Measurements from ENCODE around the gene MICA.
"Not testable (repeated sequence)": the region's sequence is repeated elsewhere in the genome, so short reads cannot be mapped to it uniquely, and the experiment has no call there.

Gene MICA

DNA sequence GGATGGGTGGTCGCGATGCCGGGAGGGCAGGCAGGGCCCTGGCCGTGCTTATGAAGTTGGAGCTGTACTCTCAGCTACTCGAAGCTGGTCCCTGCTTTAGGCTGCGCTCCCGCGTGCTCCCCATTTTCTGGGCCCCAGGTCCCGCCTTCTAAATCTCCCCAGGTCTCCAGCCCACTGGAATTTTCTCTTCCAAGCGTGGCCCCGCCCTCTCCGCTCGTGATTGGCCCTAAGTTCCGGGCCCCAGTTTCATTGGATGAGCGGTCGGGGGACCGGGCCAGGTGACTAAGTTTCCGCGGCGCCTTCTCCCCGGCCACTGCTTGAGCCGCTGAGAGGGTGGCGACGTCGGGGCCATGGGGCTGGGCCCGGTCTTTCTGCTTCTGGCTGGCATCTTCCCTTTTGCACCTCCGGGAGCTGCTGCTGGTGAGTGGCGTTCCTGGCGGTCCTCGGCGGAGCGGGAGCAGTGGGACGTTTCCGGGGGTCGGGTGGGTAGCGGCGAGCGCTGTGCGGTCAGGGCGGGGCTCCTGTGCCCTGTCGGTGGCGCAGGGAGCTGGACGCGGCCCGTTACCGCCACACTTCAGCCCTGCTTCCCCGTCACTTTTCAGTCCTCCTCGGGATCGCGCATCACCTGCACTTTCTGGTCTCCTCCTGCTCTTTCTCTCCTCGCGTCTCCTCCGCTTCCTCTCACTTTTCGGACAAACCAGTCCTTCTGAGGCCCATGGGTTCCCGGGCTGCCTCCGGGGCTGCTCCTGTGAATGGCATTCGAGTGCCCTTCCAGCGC is at the start of gene MICA:
TSS of gene MICA (plus strand) at position 313 of the 778 bp plus-strand sequence. CDS start at position 351, 38 bp downstream.
- peak; percentile 11 for DNase-seq

- DNase-seq = no peak
Observed at GRCh38 chr6:31354158-31354863, 49.1 kb upstream of the MICA start.

- DNase-seq = no peak
Observed at GRCh38 chr6:31354864-31355582, 48.4 kb upstream of the MICA start.

GRCh38 chr6:31355583-31355948 is 47.8 kb upstream of the MICA start:
- no peak for DNase-seq

DNA sequence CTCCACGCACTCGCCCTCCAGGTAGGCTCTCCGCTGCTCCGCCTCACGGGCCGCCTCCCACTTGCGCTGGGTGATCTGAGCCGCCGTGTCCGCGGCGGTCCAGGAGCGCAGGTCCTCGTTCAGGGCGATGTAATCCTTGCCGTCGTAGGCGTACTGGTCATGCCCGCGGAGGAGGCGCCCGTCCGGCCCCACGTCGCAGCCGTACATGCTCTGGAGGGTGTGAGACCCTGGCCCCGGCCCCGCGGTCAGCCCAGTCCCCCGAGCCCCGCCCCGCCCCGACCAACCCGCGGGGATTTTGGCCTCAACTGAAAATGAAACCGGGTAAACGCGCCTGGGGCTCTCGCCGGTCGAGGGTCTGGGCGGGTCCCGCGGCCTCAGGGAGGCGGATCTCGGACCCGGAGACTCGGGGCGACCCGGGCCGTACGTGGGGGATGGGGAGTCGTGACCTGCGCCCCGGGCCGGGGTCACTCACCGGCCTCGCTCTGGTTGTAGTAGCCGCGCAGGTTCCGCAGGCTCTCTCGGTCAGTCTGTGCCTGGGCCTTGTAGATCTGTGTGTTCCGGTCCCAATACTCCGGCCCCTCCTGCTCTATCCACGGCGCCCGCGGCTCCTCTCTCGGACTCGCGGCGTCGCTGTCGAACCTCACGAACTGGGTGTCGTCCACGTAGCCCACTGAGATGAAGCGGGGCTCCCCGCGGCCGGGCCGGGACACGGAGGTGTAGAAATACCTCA is 47.0 kb upstream of the MICA start:
- DNase-seq = peak; percentile 8

DNA sequence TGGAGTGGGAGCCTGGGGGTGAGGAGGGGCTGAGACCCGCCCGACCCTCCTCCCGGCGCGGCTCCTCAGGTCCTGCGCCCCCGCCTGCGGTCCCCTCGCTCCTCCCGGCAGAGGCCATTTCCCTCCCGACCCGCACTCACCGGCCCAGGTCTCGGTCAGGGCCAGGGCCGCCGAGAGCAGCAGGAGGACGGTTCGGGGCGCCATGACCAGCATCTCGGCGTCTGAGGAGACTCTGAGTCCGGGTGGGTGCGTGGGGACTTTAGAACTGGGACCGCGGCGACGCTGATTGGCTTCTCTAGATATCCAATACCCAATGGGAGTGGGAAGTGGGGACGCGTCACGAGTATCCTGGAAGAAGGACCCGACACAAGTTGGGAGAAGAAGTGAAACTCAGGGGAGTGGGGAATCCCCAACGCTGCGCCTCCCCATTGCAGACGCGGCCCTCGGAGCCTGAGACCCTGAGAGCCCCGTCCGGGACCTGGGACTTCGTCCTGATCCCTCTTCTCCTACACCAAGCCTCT is 46.4 kb upstream of the MICA start, which contains the start of gene HLA-B:
TSS of gene HLA-B (minus strand) at position 234 of the 521 bp plus-strand sequence. CDS start at position 213, 21 bp downstream.
- peak; percentile 77 for DNase-seq

GRCh38 chr6:31357886-31358285 is 45.5 kb upstream of the MICA start:
- no peak for DNase-seq

DNA sequence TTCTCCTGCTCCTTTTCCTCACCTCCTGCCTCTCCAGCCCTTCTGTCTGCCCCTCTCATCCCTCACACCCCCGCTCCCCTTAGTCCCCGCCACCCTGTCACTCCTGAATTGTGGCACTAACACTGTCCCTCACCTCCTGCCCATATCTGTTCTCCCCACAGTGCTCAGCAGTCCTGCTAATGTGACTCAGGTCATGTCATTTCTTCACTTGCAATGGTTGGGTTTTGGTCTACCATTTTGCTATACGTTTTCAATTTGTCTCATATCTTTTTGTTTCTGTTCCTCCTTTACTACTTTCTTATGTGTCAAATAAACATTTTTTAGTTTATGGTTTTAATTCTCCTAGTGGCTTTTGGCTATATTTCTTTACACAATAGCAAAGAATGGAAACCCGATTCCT is 45.1 kb upstream of the MICA start:
- no peak for DNase-seq

GRCh38 chr6:31359581-31359980 is 43.8 kb upstream of the MICA start:
- no peak for DNase-seq

- DNase-seq = no peak
Observed at GRCh38 chr6:31362751-31363150, 40.6 kb upstream of the MICA start.

DNA sequence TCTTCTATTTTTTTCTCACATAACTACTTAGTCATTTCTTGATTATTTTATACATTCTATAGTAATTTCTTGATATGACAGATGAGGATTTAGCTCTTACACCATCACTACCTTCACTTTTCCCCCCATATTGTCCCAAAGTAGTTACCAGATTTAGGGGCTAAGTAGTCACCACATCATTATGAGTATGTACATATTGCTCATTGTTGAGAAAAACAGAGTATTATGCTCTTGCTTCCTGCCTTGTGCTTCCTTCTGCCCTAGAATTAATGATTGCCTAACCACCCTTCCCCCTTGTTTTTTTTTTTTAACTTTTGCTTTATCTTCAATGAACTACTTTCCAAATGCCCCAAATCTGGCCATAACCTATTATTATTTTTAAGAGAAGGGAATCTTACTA is 39.6 kb upstream of the MICA start:
- no peak for DNase-seq

DNA sequence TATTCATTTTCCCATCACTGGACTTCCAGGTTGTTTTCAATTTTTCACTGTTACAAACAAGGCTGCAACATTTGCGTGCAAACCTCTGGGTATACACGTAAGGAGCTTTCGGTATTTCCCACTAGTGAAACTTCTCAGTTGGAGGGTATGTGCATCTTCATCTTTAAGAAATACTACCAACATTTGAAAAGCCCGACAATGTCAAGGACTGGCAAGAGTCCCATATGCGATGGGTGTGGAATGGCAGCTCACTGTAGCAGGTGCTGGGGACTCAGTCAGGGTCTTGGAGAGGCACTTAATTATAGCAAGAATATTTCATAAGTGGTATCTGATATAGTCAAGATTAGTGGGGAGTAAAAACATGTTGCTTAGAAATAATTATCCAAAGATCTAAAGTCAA is 37.5 kb upstream of the MICA start:
- no peak for DNase-seq

GRCh38 chr6:31366693-31367470 is 36.5 kb upstream of the MICA start:
- DNase-seq = peak; percentile 84

DNA sequence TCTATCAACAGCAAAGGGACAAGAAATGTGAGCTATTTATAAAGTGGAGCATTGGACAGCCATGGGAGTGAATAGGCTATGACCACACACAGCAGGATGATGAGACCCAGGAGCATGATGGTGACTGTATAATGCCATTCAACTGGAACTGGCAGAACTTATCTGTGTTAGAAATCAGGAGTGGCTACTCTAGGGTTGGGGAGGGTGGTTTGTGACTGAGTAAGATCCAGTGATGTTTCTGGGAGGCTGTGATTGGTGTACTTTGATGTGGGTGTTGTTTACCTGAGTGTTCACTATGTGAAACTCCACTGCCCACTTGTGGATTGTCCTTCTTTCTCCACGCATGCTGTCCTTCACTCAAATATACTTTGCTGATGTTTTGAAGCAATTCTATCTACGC is 34.9 kb upstream of the MICA start:
- no peak for DNase-seq

GRCh38 chr6:31374118-31374517 is 29.3 kb upstream of the MICA start:
- not testable (repeated sequence) for DNase-seq

DNA sequence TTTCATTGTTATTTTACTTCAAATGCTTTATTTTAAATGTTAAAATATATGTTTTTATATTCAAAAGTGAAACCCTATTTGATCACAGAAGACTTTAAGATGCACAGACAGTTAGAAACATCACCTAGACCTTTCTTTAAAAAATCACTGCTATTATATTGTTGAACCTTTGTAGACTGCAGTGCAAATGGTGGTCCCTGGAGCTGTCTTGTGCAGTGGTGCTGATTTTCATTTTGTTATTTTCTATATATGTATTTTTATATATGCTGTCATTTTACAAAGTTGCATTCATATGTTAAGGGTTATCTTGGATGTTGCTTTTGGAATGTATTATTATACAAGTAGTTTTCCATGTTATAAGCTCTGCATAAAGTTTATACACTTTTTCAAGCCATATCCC is 27.7 kb upstream of the MICA start:
- no peak for DNase-seq

- DNase-seq = no peak
Observed at GRCh38 chr6:31377029-31377428, 26.4 kb upstream of the MICA start.

- no peak for DNase-seq
Observed at GRCh38 chr6:31378062-31378720, 25.2 kb upstream of the MICA start.

- no peak for DNase-seq
Observed at GRCh38 chr6:31378721-31379103, 24.7 kb upstream of the MICA start.

GRCh38 chr6:31379850-31380249 is 23.5 kb upstream of the MICA start:
- no peak for DNase-seq

GRCh38 chr6:31381666-31382065 is 21.7 kb upstream of the MICA start:
- DNase-seq = no peak

Data from NCI-H526 treated with DMSO at 0.1 percent for 48 hours (cell line).